ENCODE data around the gene FGL2.
"Not testable (repeated sequence)": the region's sequence is repeated elsewhere in the genome, so short reads cannot be mapped to it uniquely, and the experiment has no call there.

Gene FGL2

GRCh38 chr7:77209479-77210139, 10.0 kb upstream of the FGL2 start:
- no peak for DNase-seq

DNA sequence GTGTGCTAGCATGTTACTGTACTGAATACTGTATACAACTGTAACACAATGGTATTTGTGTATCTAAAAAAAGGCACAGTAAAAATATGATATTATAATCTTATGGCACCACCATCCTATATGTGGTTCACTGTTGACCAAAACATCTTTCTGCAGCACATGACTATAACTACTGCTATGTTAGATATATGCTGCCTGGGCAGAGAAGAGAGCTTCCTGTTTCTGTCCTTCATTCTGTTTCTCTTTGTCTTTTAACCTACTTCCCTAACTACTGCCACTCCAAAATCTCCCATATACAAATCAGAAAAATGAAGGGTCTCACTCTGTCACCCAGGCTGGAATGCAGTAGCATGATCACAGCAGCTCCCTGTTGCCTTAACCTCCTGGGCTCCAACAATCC, 8.8 kb upstream of the FGL2 start:
- DNase-seq, result no peak

- no peak for DNase-seq
These were observed 6.1 kb upstream of the FGL2 start for GRCh38 chr7:77205706-77206105.

DNA sequence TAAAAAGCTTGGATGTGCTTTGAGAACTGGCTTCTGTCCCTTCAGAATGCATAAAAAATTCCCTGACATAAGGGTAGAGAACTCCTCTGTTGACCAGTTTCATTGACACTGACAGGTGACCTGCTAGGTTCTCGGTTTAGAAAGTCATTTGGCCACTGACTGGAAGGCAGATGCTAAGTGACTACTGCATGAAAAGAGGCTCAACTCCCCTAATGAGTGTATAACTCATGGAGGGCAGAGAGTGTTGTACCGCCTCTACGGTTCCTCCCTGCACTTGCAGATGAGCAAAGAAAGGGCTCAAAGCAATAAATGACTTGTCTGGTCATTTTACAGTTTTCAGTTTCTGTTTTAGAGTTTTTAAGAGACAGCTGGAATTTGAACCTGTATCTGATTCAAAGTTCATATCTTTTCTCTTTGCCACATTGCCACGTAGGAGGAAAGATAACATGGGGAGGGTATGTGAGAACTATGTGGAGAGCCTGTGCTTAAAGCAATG, 2.9 kb upstream of the FGL2 start:
- no peak for DNase-seq

DNA sequence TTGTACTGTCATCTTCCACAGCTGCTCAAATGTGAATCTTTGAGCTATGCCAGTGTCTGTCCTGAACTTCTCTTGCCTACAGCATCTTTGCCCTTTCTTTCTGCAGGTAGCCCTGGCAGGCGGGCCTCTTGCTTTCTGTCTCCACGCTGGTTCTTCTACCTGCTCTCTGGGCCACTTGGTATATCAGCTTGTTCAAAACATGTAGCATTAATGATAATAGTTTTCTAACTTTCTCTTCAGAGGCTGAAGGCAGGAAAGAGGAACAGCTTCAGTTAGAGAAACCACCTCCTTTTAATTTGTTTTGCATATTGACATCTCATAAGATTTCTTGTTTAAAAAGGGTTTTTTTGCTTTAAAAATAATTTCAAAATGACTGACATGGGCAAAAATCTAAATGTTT, 923 bp upstream of the FGL2 start:
- no peak for DNase-seq

- no peak for DNase-seq
These were observed 2.5 kb downstream of the FGL2 start for GRCh38 chr7:77197141-77197540.

DNA sequence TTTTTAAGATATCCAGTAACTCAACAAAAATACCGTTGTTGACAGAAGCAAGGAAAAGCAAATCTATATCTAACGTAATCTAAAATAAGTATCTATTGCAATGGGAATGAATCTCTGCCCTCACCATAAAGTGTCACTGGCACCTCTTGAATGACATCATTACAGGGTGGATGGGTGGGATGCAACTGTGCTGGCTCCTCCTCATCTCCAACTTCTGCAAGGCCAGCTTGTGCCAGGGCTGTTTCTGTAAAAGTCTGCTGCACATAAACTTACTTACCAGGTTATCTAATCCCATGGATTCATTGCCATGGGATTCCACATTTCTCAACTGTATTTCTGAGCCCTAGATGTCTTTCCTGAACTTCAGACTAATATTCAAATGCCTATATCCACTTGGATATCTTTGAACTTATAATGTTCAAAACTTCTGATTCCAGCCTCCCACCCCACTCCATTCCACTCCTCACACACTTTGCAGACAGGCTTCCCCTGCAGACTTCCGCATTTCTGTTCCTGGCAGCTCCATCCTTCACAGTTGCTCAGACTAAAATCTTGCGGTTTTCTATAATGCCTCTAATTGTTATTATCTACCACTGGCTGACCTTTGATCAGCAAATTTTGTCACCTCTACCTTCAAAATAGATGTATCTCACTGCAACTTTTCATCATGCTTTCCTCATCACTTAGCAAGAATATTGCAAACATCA, 10.7 kb downstream of the FGL2 start:
- DNase-seq, result peak in 1 of 2 donors; percentile 14

- DNase-seq, result no peak
These were observed 13.8 kb downstream of the FGL2 start for GRCh38 chr7:77185866-77186265.

GRCh38 chr7:77184990-77185389, 14.6 kb downstream of the FGL2 start:
- DNase-seq, result no peak

DNA sequence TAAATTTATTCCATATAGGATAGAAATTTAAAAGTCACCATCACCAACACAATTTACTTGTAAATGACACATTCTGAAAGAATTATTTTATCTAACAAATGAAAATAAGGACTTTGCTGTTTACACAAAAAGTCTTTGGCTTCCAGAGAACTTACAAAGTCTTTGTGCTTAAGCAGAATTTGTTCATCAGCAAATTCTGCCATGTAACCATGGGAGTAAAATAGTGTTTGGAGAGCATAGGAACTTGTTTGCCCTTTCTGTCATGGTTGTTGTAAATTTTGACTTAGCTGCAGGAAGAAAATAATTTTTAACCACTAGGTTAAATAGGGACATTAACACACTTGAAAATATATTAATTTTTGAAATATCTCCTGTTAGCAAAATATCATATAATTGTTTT, 15.2 kb downstream of the FGL2 start:
- DNase-seq, result no peak

DNA sequence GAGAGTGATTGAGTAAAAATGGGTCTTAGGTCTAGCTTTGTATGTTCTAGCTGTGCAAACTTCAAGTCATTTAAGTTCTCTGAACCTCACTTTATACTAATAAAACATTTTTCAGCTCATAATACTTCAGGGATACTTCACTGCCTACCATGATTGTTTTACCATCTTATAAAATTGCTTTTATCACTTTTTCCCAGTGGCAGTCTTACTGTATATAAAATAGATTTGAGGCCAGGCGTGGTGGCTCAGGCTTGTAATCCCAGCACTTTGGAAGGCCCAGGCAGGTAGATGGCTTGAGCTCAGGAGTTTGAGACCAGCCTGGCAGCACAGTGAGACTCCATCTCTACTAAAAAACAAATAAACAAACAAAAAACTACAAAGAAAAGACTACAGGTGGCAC, 17.4 kb downstream of the FGL2 start:
- DNase-seq, result no peak

DNA sequence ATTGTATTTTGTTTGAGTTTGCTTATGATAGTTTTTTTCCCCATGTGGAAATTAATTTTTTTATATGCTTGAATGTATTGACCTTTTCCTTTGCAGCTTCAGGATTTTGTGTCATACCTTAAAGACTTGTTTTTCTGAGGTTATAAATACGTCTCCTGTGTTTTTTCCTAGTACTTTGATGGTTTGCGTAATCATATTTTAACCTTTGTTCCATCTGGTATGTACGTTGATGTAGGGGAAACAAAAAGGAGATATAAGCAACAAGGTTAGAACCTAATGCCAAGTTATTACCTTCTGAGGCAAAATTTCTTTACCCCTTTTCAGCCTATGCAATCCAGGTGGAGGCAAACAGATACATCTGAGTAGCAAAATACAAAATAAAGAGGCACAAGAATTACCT, 17.9 kb downstream of the FGL2 start:
- no peak for DNase-seq

DNA sequence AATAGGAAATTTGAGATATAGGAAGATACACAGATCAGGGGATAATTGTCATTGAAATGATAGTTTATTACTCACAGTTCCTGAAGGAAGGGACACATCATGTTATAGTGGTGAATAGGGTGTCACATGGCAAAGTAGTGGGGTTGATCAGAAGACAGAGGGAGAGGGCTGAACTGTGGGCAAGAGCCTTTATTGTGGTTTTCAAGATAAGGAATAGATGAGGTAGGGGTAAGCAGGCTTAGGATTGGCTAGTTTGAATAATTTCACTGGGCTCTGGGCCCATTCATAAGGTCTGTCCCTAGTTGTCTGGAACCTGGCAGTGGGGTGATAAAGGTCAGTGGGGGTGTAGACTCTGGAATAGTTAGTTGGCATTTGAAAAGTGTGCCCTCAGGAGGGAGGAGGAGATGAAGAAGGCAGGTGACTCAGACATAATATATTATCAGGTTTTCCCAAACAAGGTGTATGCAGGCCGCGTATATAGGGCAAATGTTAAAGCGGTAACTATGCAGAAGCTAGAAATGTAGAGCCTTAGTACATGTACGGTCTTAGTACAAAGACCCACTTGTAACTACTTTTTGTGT, 18.5 kb downstream of the FGL2 start:
- DNase-seq, result no peak

GRCh38 chr7:77178024-77178423, 21.6 kb downstream of the FGL2 start:
- not testable (repeated sequence) for DNase-seq

- not testable (repeated sequence) for DNase-seq
These were observed 22.2 kb downstream of the FGL2 start for GRCh38 chr7:77177321-77177904.

DNA sequence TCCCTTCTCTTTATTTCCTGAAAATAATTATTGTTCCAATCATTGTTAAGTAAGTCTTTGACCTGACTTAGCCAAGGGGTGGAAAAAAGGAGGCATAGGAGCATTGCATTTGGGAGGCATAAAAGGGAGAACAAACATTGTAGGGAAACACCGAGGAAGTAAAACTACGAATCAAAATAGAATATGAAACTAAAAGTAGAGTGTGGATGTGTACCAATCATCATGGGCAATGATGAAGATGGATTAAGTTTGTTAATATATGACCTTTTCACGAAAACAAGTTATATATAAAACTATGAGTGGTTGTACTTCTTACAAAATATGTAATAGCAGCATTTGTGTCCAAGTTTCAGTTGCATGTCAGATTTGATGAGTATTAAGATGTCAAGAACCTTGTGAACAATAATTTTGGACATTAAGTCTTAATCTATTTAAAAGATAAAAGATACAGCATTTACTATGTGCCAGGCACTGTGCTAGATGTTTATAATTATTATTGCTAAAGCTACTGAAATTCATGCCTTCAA, 24.3 kb downstream of the FGL2 start:
- DNase-seq, result not testable (repeated sequence)

DNA sequence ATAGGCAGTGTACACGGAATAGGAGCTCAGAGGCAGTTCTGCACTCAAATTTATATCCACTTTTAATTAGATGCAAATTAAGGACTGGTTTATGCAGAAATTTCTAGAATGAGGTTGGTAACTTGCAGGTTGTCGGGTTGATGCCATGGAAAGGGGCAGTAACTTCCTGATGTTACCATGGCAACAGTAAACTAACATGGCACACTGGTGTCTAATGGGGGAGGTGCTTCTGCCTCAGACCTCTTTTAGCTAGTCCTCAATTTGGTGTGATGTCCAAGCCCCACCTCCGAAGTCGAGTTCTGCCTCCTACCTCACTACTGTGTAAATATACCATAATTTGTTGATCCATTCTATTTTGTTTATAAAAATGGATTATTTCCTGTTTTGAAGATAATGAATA, 25.2 kb downstream of the FGL2 start:
- DNase-seq, result not testable (repeated sequence)

GRCh38 chr7:77172437-77173172, 27.0 kb downstream of the FGL2 start:
- DNase-seq, result not testable (repeated sequence)

GRCh38 chr7:77171073-77171472, 28.5 kb downstream of the FGL2 start:
- not testable (repeated sequence) for DNase-seq

DNA sequence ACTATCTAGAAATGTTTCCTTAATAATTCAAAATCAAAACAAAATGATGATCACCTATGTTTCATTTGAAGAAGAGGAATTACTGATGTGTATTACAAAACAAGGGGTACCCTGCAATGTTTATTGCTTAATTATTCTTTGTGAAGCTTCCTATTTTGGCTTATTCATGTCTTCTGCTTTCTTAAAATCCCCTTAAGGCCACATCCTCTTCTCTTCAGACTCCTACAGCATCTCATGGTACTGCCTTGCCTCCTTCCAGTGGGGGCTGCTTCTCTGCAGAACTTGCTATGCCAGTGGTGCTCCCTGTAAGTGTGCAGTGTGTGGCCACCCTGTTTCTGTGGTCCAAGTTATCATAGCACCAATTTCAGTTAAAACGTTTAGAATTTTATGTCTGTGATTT, 42.2 kb downstream of the FGL2 start:
- peak in 1 of 2 donors; percentile 8 for DNase-seq

- DNase-seq, result not testable (repeated sequence)
These were observed 42.6 kb downstream of the FGL2 start for GRCh38 chr7:77157034-77157433.

DNA sequence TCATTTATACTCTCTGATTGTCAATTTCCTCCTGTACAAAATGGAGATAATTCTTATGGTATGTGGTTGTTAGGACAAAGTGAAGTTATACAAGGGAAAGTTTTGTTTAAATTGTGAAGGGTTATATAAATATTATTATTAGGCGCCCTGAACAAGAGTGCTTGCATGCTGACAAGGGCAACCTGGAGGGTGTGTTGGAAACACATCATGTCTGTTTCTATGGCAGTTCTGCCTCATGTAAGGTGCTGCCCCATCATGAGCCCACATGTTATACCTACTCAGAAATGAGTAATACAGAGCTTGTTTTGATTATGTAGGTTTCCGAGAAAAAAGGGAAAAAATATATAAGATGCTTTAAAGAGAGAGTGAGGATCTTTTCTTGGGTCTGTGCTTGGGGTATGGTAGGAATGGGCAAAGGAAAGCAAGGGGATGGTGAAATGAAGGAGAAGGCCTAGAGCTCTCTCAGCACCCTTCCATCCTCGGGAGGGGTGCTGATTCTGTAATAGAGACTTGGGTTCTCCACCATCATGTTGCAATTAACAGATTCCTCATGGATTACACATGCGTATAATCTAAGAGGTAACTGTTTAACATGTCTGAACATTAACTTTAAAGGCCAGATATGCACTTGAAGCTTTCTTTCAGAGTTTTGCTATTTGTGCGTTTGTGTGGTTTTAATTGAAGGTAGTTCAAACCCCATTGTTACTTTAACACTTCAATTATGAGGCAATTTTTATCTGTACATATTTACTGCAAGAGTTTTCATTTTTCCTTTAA, 43.8 kb downstream of the FGL2 start:
- peak in 1 of 2 donors; percentile 6 for DNase-seq

Data from CD4-positive, alpha-beta T cell treated with Interferon alpha-2 for 1 hour (primary cell).